Naive thymus-derived CD4-positive, alpha-beta T cell (primary cell): ENCODE results near the gene KCTD19. TPM values are rescaled to one million over a fixed set of nuclear protein-coding genes. Genes with fewer than 3 reads are reported as not detected.

ENCODE experiments used
- ATAC-seq: fragments of 150-1000 bp; cut with Tn5 transposase; 2 replicates; pipeline ENCODE4 v1.10.0; 2021; ENCODE audit warnings: mild to moderate bottlenecking, moderate library complexity
- CTCF ChIA-PET: fragments of 350-600 bp; sonication (Branson Sonifier 250); formaldehyde crosslinking; loops from one replicate; lab custom pipeline; 2021; ENCODE audit warnings: antibody characterized with exemption; lab: Charles Lee
- POLR2A ChIA-PET: fragments of 350-600 bp; sonication (Branson Sonifier 250); formaldehyde crosslinking; loops from one replicate; lab custom pipeline; 2021; ENCODE audit warnings: antibody characterized with exemption, inconsistent platforms; lab: Charles Lee
- DNase-seq, 9 donors: peaks; one replicate each; pipeline versions ENCODE4 v3.0.0 to v3.0.0-alpha.2; 2020 to 2022; ENCODE audit warnings: mixed read lengths in 1 of 9
- H3K27ac ChIP-seq: one replicate; pipeline ENCODE4 v1.7.0; 2013; ENCODE audit warnings: mild to moderate bottlenecking, low read depth, low read length, moderate library complexity
- H3K27me3 ChIP-seq, 2 donors: one replicate each; pipeline ENCODE4 v1.7.0; 2013; ENCODE audit warnings: low read length in 2 of 2, mild to moderate bottlenecking in 2 of 2, moderate library complexity in 2 of 2; ENCODE audit not compliant: control insufficient read depth in 2 of 2, insufficient read depth in 2 of 2
- H3K36me3 ChIP-seq, 3 experiments: 1 replicate in 2 of 3; 2 replicates in 1 of 3; pipeline ENCODE4 v1.7.0; 2013; ENCODE audit warnings: low read length in 3 of 3, mild to moderate bottlenecking in 3 of 3, moderate library complexity in 1 of 3; ENCODE audit not compliant: insufficient read depth in 3 of 3, control insufficient read depth in 2 of 3
- H3K4me1 ChIP-seq, 2 donors: one replicate each; pipeline ENCODE4 v1.7.0; 2013; ENCODE audit warnings: low read length in 2 of 2, mild to moderate bottlenecking in 2 of 2, moderate library complexity in 1 of 2; ENCODE audit not compliant: control insufficient read depth in 2 of 2, insufficient read depth in 2 of 2
- H3K4me3 ChIP-seq: 2 replicates; pipeline ENCODE4 v1.7.0; 2013; ENCODE audit warnings: mild to moderate bottlenecking, low read length
- H3K9me3 ChIP-seq, 3 experiments: 1 replicate in 2 of 3; 2 replicates in 1 of 3; pipeline ENCODE4 v1.7.0; 2013; ENCODE audit warnings: low read length in 3 of 3; ENCODE audit not compliant: control insufficient read depth in 2 of 3
- H3K27ac Mint-ChIP-seq, 9 donors: one replicate each; pipeline ENCODE4 v1.8.0; 2020 to 2022; ENCODE audit warnings: mixed read lengths in 9 of 9, mild to moderate bottlenecking in 8 of 9, moderate library complexity in 5 of 9, inconsistent platforms in 2 of 9
- H3K27me3 Mint-ChIP-seq, 5 donors: one replicate each; pipeline ENCODE4 v1.8.0; 2021 to 2022; ENCODE audit warnings: mixed read lengths in 5 of 5, mild to moderate bottlenecking in 1 of 5
- H3K36me3 Mint-ChIP-seq, 5 donors: one replicate each; pipeline ENCODE4 v1.8.0; 2020 to 2022; ENCODE audit warnings: mixed read lengths in 5 of 5, mild to moderate bottlenecking in 3 of 5, inconsistent platforms in 1 of 5
- H3K4me1 Mint-ChIP-seq, 7 donors: one replicate each; pipeline ENCODE4 v1.8.0; 2020 to 2022; ENCODE audit warnings: mixed read lengths in 7 of 7, mild to moderate bottlenecking in 3 of 7, inconsistent platforms in 1 of 7
- H3K4me3 Mint-ChIP-seq, 10 donors: one replicate each; pipeline ENCODE4 v1.8.0; 2020 to 2022; ENCODE audit warnings: mild to moderate bottlenecking in 10 of 10, mixed read lengths in 10 of 10, moderate library complexity in 6 of 10, inconsistent platforms in 2 of 10
- H3K9me3 Mint-ChIP-seq, 11 donors: one replicate each; pipeline ENCODE4 v1.8.0; 2020 to 2022; ENCODE audit warnings: mixed read lengths in 11 of 11, mild to moderate bottlenecking in 4 of 11, inconsistent platforms in 1 of 11, moderate library complexity in 1 of 11
- intact Hi-C, 2 donors: fragments of 100-400 bp; cut with micrococcal nuclease; formaldehyde crosslinking; loops; one replicate each; pipeline ENCODE4 v1.15.1; 2023
- polyA plus RNA-seq, 2 donors: library from polyadenylated mRNA; unstranded; fragments of 300-500 nt; fragmentation: Illumina TruSeq; gene quantifications; one replicate each; pipeline ENCODE4 v1.2.3, GENCODE V29; 2021
- total RNA-seq, 6 experiments: library from RNA in 5 of 6; stranded (reverse) in 5 of 6; gene quantifications; 1 replicate in 5 of 6; 2 replicates in 1 of 6; pipeline ENCODE4 v1.2.3 and lab custom pipeline; 2021 to 2026

The KCTD19 gene
- total and polyA plus RNA-seq, 7 experiments from 2014 or later: 0.05 to 0.39 TPM; not detected in 5

- H3K4me1 Mint-ChIP-seq: peaks cover 0 to 6% (median 0%) of the 10 kb centered on the region in 7 donors
- POLR2A ChIA-PET: no interaction called here
- H3K27me3 Mint-ChIP-seq: no peaks in the 10 kb centered on the region
- Histone ChIP-seq H3K27ac (no peak overlapping the region), H3K4me1 (peaks cover 0 to 17% of the 10 kb centered on the region in 2 donors), H3K9me3 (no peaks in the 10 kb centered on the region), H3K36me3 (peaks cover 0 to 7% (median 0%) of the 10 kb centered on the region in 3 experiments), H3K27me3 (no peaks in the 10 kb centered on the region), H3K4me3 (no peak overlapping the region)
- H3K27ac Mint-ChIP-seq: no peak overlapping the region
- H3K36me3 Mint-ChIP-seq: peaks cover 0 to 4% (median 0%) of the 10 kb centered on the region in 5 donors
- no peak overlapping the region for H3K4me3 Mint-ChIP-seq
- intact Hi-C loops: no loop called here
- H3K9me3 Mint-ChIP-seq: no peaks in the 10 kb centered on the region
- CTCF ChIA-PET: no interaction called here
- DNase-seq: no peak
- no peak for ATAC-seq
Measured at GRCh38 chr16:67291461-67291860, 35.1 kb downstream of the KCTD19 start.

- H3K27me3 ChIP-seq: no peaks in the 10 kb centered on the region
- Mint-ChIP-seq H3K4me1 (peaks cover 0 to 9% (median 0%) of the 10 kb centered on the region in 7 donors), H3K27ac (no peak overlapping the region), H3K36me3 (peaks cover 0 to 10% (median 4%) of the 10 kb centered on the region in 5 donors), H3K4me3 (no peak overlapping the region), H3K9me3 (no peaks in the 10 kb centered on the region), H3K27me3 (no peaks in the 10 kb centered on the region)
- no peaks in the 10 kb centered on the region for H3K9me3 ChIP-seq
- ChIA-PET POLR2A (interaction anchor here (0.6 kb wide), 1 partner anchor 10 kb away, joined by 3 read pairs; no protein-coding TSS in a partner anchor), CTCF (no interaction called here)
- H3K4me3 ChIP-seq: no peak overlapping the region
- ATAC-seq: no peak
- no peak for DNase-seq
- peaks cover 0 to 22% (median 0%) of the 10 kb centered on the region in 3 experiments for H3K36me3 ChIP-seq
- intact Hi-C loops: no loop called here
- H3K27ac ChIP-seq: no peak overlapping the region
- peaks cover 0 to 17% of the 10 kb centered on the region in 2 donors for H3K4me1 ChIP-seq
Measured at GRCh38 chr16:67287960-67288359, 38.6 kb downstream of the KCTD19 start.

- no peak overlapping the region for H3K4me3 ChIP-seq
- H3K4me1 ChIP-seq: peaks cover 0 to 17% of the 10 kb centered on the region in 2 donors
- no peak for ATAC-seq
- peaks cover 0 to 27% (median 0%) of the 10 kb centered on the region in 3 experiments for H3K36me3 ChIP-seq
- intact Hi-C loops: no loop called here
- peaks cover 0 to 9% (median 0%) of the 10 kb centered on the region in 7 donors for H3K4me1 Mint-ChIP-seq
- H3K36me3 Mint-ChIP-seq: peaks cover 0 to 10% (median 4%) of the 10 kb centered on the region in 5 donors
- no peaks in the 10 kb centered on the region for H3K27me3 ChIP-seq
- H3K9me3 ChIP-seq: no peaks in the 10 kb centered on the region
- CTCF ChIA-PET: no interaction called here
- DNase-seq: no peak
- H3K27me3 Mint-ChIP-seq: no peaks in the 10 kb centered on the region
- no peak overlapping the region for H3K4me3 Mint-ChIP-seq
- POLR2A ChIA-PET: no interaction called here
- no peaks in the 10 kb centered on the region for H3K9me3 Mint-ChIP-seq
- no peak overlapping the region for H3K27ac ChIP-seq
- H3K27ac Mint-ChIP-seq: no peak overlapping the region
Measured at GRCh38 chr16:67286441-67287235, 39.9 kb downstream of the KCTD19 start.

GRCh38 chr16:67284699-67285646 is 41.6 kb downstream of the KCTD19 start:
- Histone ChIP-seq H3K9me3 (no peaks in the 10 kb centered on the region), H3K4me1 (peaks cover 6 to 9% of the 10 kb centered on the region in 2 donors), H3K4me3 (no peak overlapping the region), H3K36me3 (peaks cover 0 to 28% (median 0%) of the 10 kb centered on the region in 3 experiments), H3K27ac (no peak overlapping the region), H3K27me3 (no peaks in the 10 kb centered on the region)
- ATAC-seq (no peak), DNase-seq (no peak)
- Mint-ChIP-seq H3K27me3 (no peaks in the 10 kb centered on the region), H3K4me1 (peaks cover 0 to 10% (median 4%) of the 10 kb centered on the region in 7 donors), H3K9me3 (no peaks in the 10 kb centered on the region), H3K4me3 (no peak overlapping the region), H3K36me3 (peaks cover 0 to 10% (median 4%) of the 10 kb centered on the region in 5 donors), H3K27ac (no peak overlapping the region)
- intact Hi-C loops: no loop called here
- CTCF ChIA-PET: interaction anchor here (0.5 kb wide), 1 partner anchor 16 kb away, joined by 3 read pairs; no protein-coding TSS in a partner anchor
- POLR2A ChIA-PET: no interaction called here

- Mint-ChIP-seq H3K9me3 (no peaks in the 10 kb centered on the region), H3K36me3 (peaks cover 0 to 10% (median 4%) of the 10 kb centered on the region in 5 donors), H3K27ac (peak overlapping the region in 1 of 9 donors; percentile 43), H3K27me3 (no peaks in the 10 kb centered on the region), H3K4me1 (peaks cover 0 to 6% (median 0%) of the 10 kb centered on the region in 7 donors), H3K4me3 (no peak overlapping the region)
- intact Hi-C loops: no loop called here
- Histone ChIP-seq H3K4me1 (peaks cover 5 to 12% of the 10 kb centered on the region in 2 donors), H3K36me3 (peaks cover 0 to 28% (median 0%) of the 10 kb centered on the region in 3 experiments), H3K27me3 (no peaks in the 10 kb centered on the region), H3K4me3 (no peak overlapping the region), H3K27ac (no peak overlapping the region), H3K9me3 (no peaks in the 10 kb centered on the region)
- DNase-seq: no peak
- ChIA-PET CTCF (no interaction called here), POLR2A (interaction anchor here (0.6 kb wide), 1 partner anchor 247 kb away, joined by 3 read pairs; no protein-coding TSS in a partner anchor)
- ATAC-seq: no peak
Measured at GRCh38 chr16:67283826-67284555, 42.5 kb downstream of the KCTD19 start.
